H1 (cell line): Measurements from ENCODE around the gene ITGA3. TPM values are rescaled to one million over a fixed set of nuclear protein-coding genes. Genes with fewer than 3 reads are reported as not detected.

Source experiments
- CTCF ChIA-PET: fragments of 300-600 bp; sonication (Branson Sonifier 250); formaldehyde crosslinking; loops from one replicate; lab custom pipeline; 2021; ENCODE audit not compliant: partially characterized antibody; lab: Charles Lee
- POLR2A ChIA-PET: fragments of 300-600 bp; sonication (Branson Sonifier 250); formaldehyde crosslinking; loops from one replicate; lab custom pipeline; 2021; ENCODE audit warnings: inconsistent platforms; ENCODE audit not compliant: partially characterized antibody; lab: Charles Lee
- DNase-seq, 2 experiments: peaks; one replicate each; pipeline versions ENCODE4 v3.0.0 to v3.0.0-alpha.2; 2010 to 2022; ENCODE audit warnings: low spot score in 2 of 2, low read depth in 1 of 2, mixed read lengths in 1 of 2
- FAIRE-seq: peaks from 2 replicates; lab custom pipeline; 2011; peaks lifted over from hg19 to GRCh38; lab: Jason Lieb, UNC
- H2AFZ ChIP-seq: 2 replicates; pipeline ENCODE4 v1.8.1; 2012; ENCODE audit warnings: low read length, inconsistent platforms
- H2AK5ac ChIP-seq: 2 replicates; pipeline ENCODE4 v1.6.1; 2013; ENCODE audit warnings: low read depth, low read length
- H2BK120ac ChIP-seq: replicated peaks from 2 replicates; pipeline ENCODE3; 2013; ENCODE audit warnings: low read depth, low read length, inconsistent platforms
- H2BK12ac ChIP-seq: 2 replicates; pipeline ENCODE4 v1.6.1; 2013; ENCODE audit warnings: low read depth, low read length
- H2BK15ac ChIP-seq: 2 replicates; pipeline ENCODE4 v1.6.1; 2013; ENCODE audit warnings: low read length
- H2BK20ac ChIP-seq: 2 replicates; pipeline ENCODE4 v1.6.1; 2013; ENCODE audit warnings: low read length
- H2BK5ac ChIP-seq: 2 replicates; pipeline ENCODE4 v1.6.1; 2013; ENCODE audit warnings: low read depth, low read length
- H3K14ac ChIP-seq: 2 replicates; pipeline ENCODE4 v1.6.1; 2013; ENCODE audit warnings: inconsistent platforms; ENCODE audit not compliant: insufficient read length
- H3K18ac ChIP-seq: 2 replicates; pipeline ENCODE4 v1.6.1; 2013; ENCODE audit warnings: low read length; ENCODE audit errors: extremely low read depth
- H3K23ac ChIP-seq: 2 replicates; pipeline ENCODE4 v1.6.1; 2013; ENCODE audit warnings: inconsistent platforms; ENCODE audit not compliant: insufficient read length
- H3K23me2 ChIP-seq: 2 replicates; pipeline ENCODE4 v1.6.1; 2013; ENCODE audit warnings: low read depth, low read length
- H3K27ac ChIP-seq: 2 replicates; pipeline ENCODE4 v1.6.1; 2011; ENCODE audit warnings: low read depth, low read length, inconsistent platforms
- H3K27me3 ChIP-seq, 4 experiments: replicated peaks in 1 of 4; 1 replicate in 1 of 4; 2 replicates in 3 of 4; pipeline versions ENCODE4 v1.6.1 to v1.8.1; 2011 to 2013; ENCODE audit warnings: low read length in 3 of 4, mild to moderate bottlenecking in 3 of 4, inconsistent platforms in 2 of 4, mixed read lengths in 2 of 4, moderate library complexity in 1 of 4; ENCODE audit not compliant: control insufficient read depth in 3 of 4, insufficient read depth in 3 of 4; ENCODE audit errors: extremely low read depth in 1 of 4
- H3K36me3 ChIP-seq, 4 experiments: 2 replicates each; pipeline versions ENCODE4 v1.6.1 to v1.8.1; 2011 to 2013; ENCODE audit warnings: mild to moderate bottlenecking in 4 of 4, low read length in 3 of 4, moderate library complexity in 2 of 4, control low read depth in 1 of 4, inconsistent platforms in 1 of 4; ENCODE audit not compliant: insufficient read depth in 4 of 4, control insufficient read depth in 2 of 4
- H3K4ac ChIP-seq: replicated peaks from 2 replicates; pipeline ENCODE3; 2013; ENCODE audit warnings: low read length, low read depth, mixed read lengths, inconsistent platforms; ENCODE audit not compliant: insufficient read length
- H3K4me1 ChIP-seq, 4 experiments: replicated peaks in 1 of 4; 1 replicate in 1 of 4; 2 replicates in 3 of 4; pipeline versions ENCODE4 v1.6.1 to v1.8.1; 2011 to 2013; ENCODE audit warnings: low read length in 3 of 4, inconsistent platforms in 2 of 4, mixed read lengths in 1 of 4; ENCODE audit not compliant: insufficient read depth in 4 of 4, control insufficient read depth in 3 of 4
- H3K4me2 ChIP-seq, 2 experiments: 2 replicates each; pipeline versions ENCODE4 v1.6.1 to v1.8.1; 2011 to 2013; ENCODE audit warnings: low read depth in 2 of 2, low read length in 2 of 2, control low read depth in 1 of 2, inconsistent platforms in 1 of 2, mild to moderate bottlenecking in 1 of 2; ENCODE audit not compliant: insufficient read depth in 1 of 2
- H3K4me3 ChIP-seq, 4 experiments: fragments of 200-600, 300-600 bp in 1 of 4; sonication (generic), shearing (Covaris generic), sonication (Bioruptor Twin) in 1 of 4; 2 replicates each; pipeline versions ENCODE4 v1.5.1 to v1.8.1; 2011 to 2016; ENCODE audit warnings: low read length in 4 of 4, low read depth in 3 of 4, control low read depth in 2 of 4, inconsistent platforms in 2 of 4, mild to moderate bottlenecking in 2 of 4, mixed read lengths in 1 of 4, moderate library complexity in 1 of 4; ENCODE audit not compliant: insufficient read depth in 2 of 4; ENCODE audit errors: extremely low read depth in 1 of 4
- H3K56ac ChIP-seq: replicated peaks from 2 replicates; pipeline ENCODE3; 2013; ENCODE audit warnings: low read depth, mild to moderate bottlenecking, mixed read lengths, low read length, inconsistent platforms; ENCODE audit not compliant: insufficient read length
- H3K79me1 ChIP-seq: 2 replicates; pipeline ENCODE4 v1.6.1; 2013; ENCODE audit warnings: low read depth, low read length, control low read depth
- H3K79me2 ChIP-seq, 2 experiments: 2 replicates each; pipeline versions ENCODE4 v1.6.1 to v1.8.1; 2012 to 2013; ENCODE audit warnings: low read length in 2 of 2, mild to moderate bottlenecking in 2 of 2, inconsistent platforms in 1 of 2; ENCODE audit not compliant: insufficient read depth in 2 of 2, control insufficient read depth in 1 of 2
- H3K9ac ChIP-seq, 4 experiments: replicated peaks in 1 of 4; 1 replicate in 1 of 4; 2 replicates in 3 of 4; pipeline versions ENCODE4 v1.6.1 to v1.8.1; 2011 to 2013; ENCODE audit warnings: low read depth in 3 of 4, low read length in 3 of 4, control low read depth in 2 of 4, mild to moderate bottlenecking in 2 of 4, moderate library complexity in 2 of 4, inconsistent platforms in 1 of 4; ENCODE audit errors: extremely low read depth in 1 of 4
- H3K9me3 ChIP-seq, 2 experiments: 2 replicates each; pipeline versions ENCODE4 v1.6.1 to v1.8.1; 2012 to 2013; ENCODE audit warnings: mild to moderate bottlenecking in 2 of 2, moderate library complexity in 2 of 2, control low read depth in 1 of 2, inconsistent platforms in 1 of 2, low read depth in 1 of 2, low read length in 1 of 2, mixed read lengths in 1 of 2; ENCODE audit not compliant: insufficient read depth in 2 of 2
- H4K20me1 ChIP-seq, 2 experiments: replicated peaks in 1 of 2; 2 replicates each; pipeline versions ENCODE3 to v1.8.1; 2011 to 2013; ENCODE audit warnings: inconsistent platforms in 2 of 2, low read length in 2 of 2, mild to moderate bottlenecking in 1 of 2; ENCODE audit not compliant: insufficient read depth in 2 of 2, control insufficient read depth in 1 of 2
- H4K5ac ChIP-seq: 2 replicates; pipeline ENCODE4 v1.6.1; 2013; ENCODE audit warnings: low read length, low read depth, mixed read lengths, inconsistent platforms; ENCODE audit not compliant: insufficient read length
- H4K8ac ChIP-seq: 2 replicates; pipeline ENCODE4 v1.8.0; 2013; ENCODE audit warnings: mild to moderate bottlenecking, moderate library complexity, low read length, inconsistent platforms; ENCODE audit not compliant: insufficient read depth; ENCODE audit errors: extremely low read depth
- H4K91ac ChIP-seq: replicated peaks from 2 replicates; pipeline ENCODE3; 2013; ENCODE audit warnings: low read length, mixed read lengths, inconsistent platforms; ENCODE audit not compliant: insufficient read length
- EGR1 ChIP-seq: IDR thresholded peaks from 2 replicates; pipeline ENCODE4 v1.6.1; 2011; ENCODE audit warnings: low read depth, low read length, borderline replicate concordance
- KDM1A ChIP-seq: fragments of 200-600, 300-600 bp; sonication (generic); IDR thresholded peaks from 2 replicates; pipeline ENCODE4 v1.7.1; 2016; ENCODE audit warnings: mild to moderate bottlenecking, low read length, borderline replicate concordance
- WGBS, 2 experiments: shearing (Covaris generic) in 1 of 2; methylation state at CpG; one replicate each; pipeline versions ENCODE4 v1.1.6 to v1.1.7; 2013 to 2015; ENCODE audit warnings: low lambda C conversion rate in 2 of 2, mixed read lengths in 2 of 2, inconsistent platforms in 1 of 2, low coverage in 1 of 2, missing lambda C conversion rate in 1 of 2; ENCODE audit not compliant: insufficient replicate concordance in 2 of 2, insufficient coverage in 1 of 2, insufficient read length in 1 of 2; ENCODE audit errors: extremely low coverage in 1 of 2, missing lambda C conversion rate in 1 of 2; 5-methylcytosine and 5-hydroxymethylcytosine counted together
- polyA plus RNA-seq, 7 experiments: library from polyadenylated mRNA; depleted of rRNA in 3 of 7; stranded (reverse) in 5 of 7; unstranded in 2 of 7; fragments of >200 nt in 5 of 7; fragments of 200-250 nt in 2 of 7; gene quantifications; 1 replicate in 5 of 7; 2 replicates in 1 of 7; 4 replicates in 1 of 7; pipeline versions ENCODE4 v1.2.1 to v1.2.3, GENCODE V29; 2011 to 2013; ENCODE audit warnings: missing spikeins in 2 of 7, mixed read lengths in 2 of 7
- total RNA-seq: library from RNA; stranded (reverse); fragmentation: NEBNext Ultra II Directional; extraction: Animal tissue kit (Norgen Biotek cat#: 25700); gene quantifications from 2 replicates; pipeline ENCODE4 v1.2.1, GENCODE V29; 2021

The ITGA3 gene
- total and polyA plus RNA-seq, 2 of the 8 experiments (the other 6 are each of a cell fraction or from before 2014, with no cell fraction given), result 24.0 to 24.2 TPM

- no peak overlapping the region for H4K5ac ChIP-seq
- H2BK5ac ChIP-seq, result no peak overlapping the region
- H4K20me1 ChIP-seq, result no peaks in the 10 kb centered on the region
- peaks cover 9 to 19% (median 15%) of the 10 kb centered on the region in 4 experiments for H3K4me1 ChIP-seq
- H2BK20ac ChIP-seq, result 0 out of 2 replicates have a peak overlapping the region, but pooled peaks have one; percentile 55
- no peaks in the 10 kb centered on the region for H3K23me2 ChIP-seq
- TF ChIP-seq KDM1A (no peak), EGR1 (no peak)
- H3K18ac ChIP-seq, result no peak overlapping the region
- no peak overlapping the region for H3K23ac ChIP-seq
- DNase-seq, result no peak
- H4K8ac ChIP-seq, result no peak overlapping the region
- no peaks in the 10 kb centered on the region for H3K79me1 ChIP-seq
- ChIA-PET CTCF (interaction anchor here (0.9 kb wide), 1 partner anchor 24 kb away, joined by 3 read pairs; no protein-coding TSS in a partner anchor), POLR2A (no interaction called here)
- H2BK12ac ChIP-seq, result 0 out of 2 replicates have a peak overlapping the region, but pooled peaks have one; percentile 81
- no peak overlapping the region for H2AK5ac ChIP-seq
- H3K27ac ChIP-seq, result no peak overlapping the region
- no peak overlapping the region for H4K91ac ChIP-seq
- H3K27me3 ChIP-seq, result no peaks in the 10 kb centered on the region
- no peaks in the 10 kb centered on the region for H3K79me2 ChIP-seq
- 0 out of 2 replicates have a peak overlapping the region, but pooled peaks have one; percentile 2 for H2BK15ac ChIP-seq
- no peak overlapping the region for H3K56ac ChIP-seq
- FAIRE-seq, result no peak
- no peak overlapping the region for H3K4me3 ChIP-seq
- H3K36me3 ChIP-seq, result no peaks in the 10 kb centered on the region
- WGBS, 2 experiments, result 85% methylated on average over 4 of the region's 4 CpGs; no CpG with 5 or more reads in 1 of the 2 experiments
- H3K9ac ChIP-seq, result no peak overlapping the region
- no peaks in the 10 kb centered on the region for H3K9me3 ChIP-seq
- H2BK120ac ChIP-seq, result no peak overlapping the region
- no peak overlapping the region for H3K14ac ChIP-seq
- no peak overlapping the region for H3K4me2 ChIP-seq
- H3K4ac ChIP-seq, result no peak overlapping the region
- no peak overlapping the region for H2AFZ ChIP-seq
Measured at GRCh38 chr17:50048988-50049387, 6.9 kb upstream of the ITGA3 start.
